OCI-LY7 (cell line): ENCODE results near the gene CASK. TPM values are rescaled to one million over a fixed set of nuclear protein-coding genes. Genes with fewer than 3 reads are reported as not detected.

Experiments used
- BruUV-seq: library from RNA; stranded (reverse); fragments of 400-500 nt; replicated peaks from 2 replicates; lab custom pipeline; 2021; lab: Mats Ljungman, UMichigan
- CTCF ChIA-PET: fragments of 300-600 bp; sonication (Branson Sonifier 250); formaldehyde crosslinking; loops from one replicate; lab custom pipeline; 2022; ENCODE audit warnings: antibody characterized with exemption; ENCODE audit not compliant: unreplicated experiment; lab: Charles Lee
- POLR2A ChIA-PET: fragments of 300-600 bp; sonication (Branson Sonifier 250); formaldehyde crosslinking; loops from one replicate; lab custom pipeline; 2022; ENCODE audit warnings: antibody characterized with exemption; lab: Charles Lee
- DNase-seq: peaks from one replicate; pipeline ENCODE4 v3.0.0-alpha.2; 2015; ENCODE audit warnings: low spot score
- H2AFZ ChIP-seq: fragments of 200-600 bp; sonication (generic), shearing (Covaris generic); 2 replicates; pipeline ENCODE4 v1.6.1; 2014; ENCODE audit warnings: mild to moderate bottlenecking, antibody characterized with exemption, low read length, moderate library complexity
- H3K27ac ChIP-seq: fragments of 200-600 bp; sonication (generic); 2 replicates; pipeline ENCODE4 v1.5.1; 2014; ENCODE audit warnings: mixed run types, low read depth, mild to moderate bottlenecking, moderate library complexity, low read length, inconsistent platforms; ENCODE audit not compliant: poor library complexity, severe bottlenecking
- H3K36me3 ChIP-seq: fragments of 200-600 bp; sonication (generic); 2 replicates; pipeline ENCODE4 v1.6.1; 2014; ENCODE audit warnings: mild to moderate bottlenecking, antibody characterized with exemption, low read length, moderate library complexity, mixed read lengths; ENCODE audit not compliant: insufficient read depth
- H3K4me1 ChIP-seq: fragments of 200-600 bp; sonication (generic); 2 replicates; pipeline ENCODE4 v1.5.1; 2014; ENCODE audit warnings: mild to moderate bottlenecking, low read length; ENCODE audit not compliant: insufficient read depth, poor library complexity, severe bottlenecking
- H3K4me2 ChIP-seq: fragments of 200-600 bp; sonication (generic); 2 replicates; pipeline ENCODE4 v1.6.1; 2014; ENCODE audit warnings: mild to moderate bottlenecking, low read length
- H3K4me3 ChIP-seq: fragments of 200-600 bp; sonication (generic); 2 replicates; pipeline ENCODE4 v1.5.1; 2014; ENCODE audit warnings: mild to moderate bottlenecking, low read depth, low read length; ENCODE audit not compliant: poor library complexity, severe bottlenecking
- H3K79me2 ChIP-seq: fragments of 200-600 bp; sonication (generic); 2 replicates; pipeline ENCODE4 v1.6.1; 2016; ENCODE audit warnings: low read depth, mild to moderate bottlenecking, low read length, moderate library complexity, mixed read lengths; ENCODE audit not compliant: insufficient read depth
- H3K9me2 ChIP-seq: fragments of 200-600 bp; sonication (generic); 2 replicates; pipeline ENCODE4 v1.6.1; 2016; ENCODE audit warnings: mild to moderate bottlenecking, low read length, mixed read lengths; ENCODE audit not compliant: insufficient read depth
- H3K9me3 ChIP-seq: fragments of 200-600 bp; sonication (generic); 2 replicates; pipeline ENCODE4 v1.6.1; 2014; ENCODE audit warnings: mild to moderate bottlenecking, mixed run types, low read length, mixed read lengths
- H4K20me1 ChIP-seq: fragments of 200-600 bp; sonication (generic); 2 replicates; pipeline ENCODE4 v1.6.1; 2014; ENCODE audit warnings: mild to moderate bottlenecking, antibody characterized with exemption, low read length, moderate library complexity, mixed read lengths; ENCODE audit not compliant: insufficient read depth
- EZH2phosphoT487 ChIP-seq: fragments of 200-600 bp; sonication (generic); IDR thresholded peaks from 2 replicates; pipeline ENCODE4 v1.6.1; 2018; ENCODE audit warnings: low read depth, borderline replicate concordance, mild to moderate bottlenecking, mixed run types, antibody characterized with exemption, low read length, moderate library complexity, mixed read lengths
- intact Hi-C: fragments of 100-400 bp; cut with micrococcal nuclease; formaldehyde crosslinking; loops from one replicate; pipeline ENCODE4 v1.10.0; 2022; ENCODE audit not compliant: unreplicated experiment
- total RNA-seq, 2 experiments: library from RNA; depleted of rRNA in 1 of 2; stranded (reverse); fragments of >200 nt in 1 of 2; shearing (Covaris generic) in 1 of 2; gene quantifications; 2 replicates each; pipeline ENCODE4 v1.2.3, GENCODE V29; 2014 to 2022
- TF ChIP-seq, protein P1 (sequence below): fragments of 200-600 bp; sonication (generic); conservative IDR thresholded peaks from 2 replicates; pipeline ENCODE4 v1.5.1; 2014; ENCODE audit warnings: mild to moderate bottlenecking, antibody characterized with exemption, low read length, moderate library complexity, mixed read lengths

The CASK gene
- total RNA-seq, 2 experiments from 2014 or later, result 18.6 to 29.4 TPM

- H3K36me3 ChIP-seq, result no peaks in the 10 kb centered on the region
- BruUV-seq, result no TSS peak
- no peak overlapping the region for H3K4me3 ChIP-seq
- TF ChIP-seq, protein P1, sequence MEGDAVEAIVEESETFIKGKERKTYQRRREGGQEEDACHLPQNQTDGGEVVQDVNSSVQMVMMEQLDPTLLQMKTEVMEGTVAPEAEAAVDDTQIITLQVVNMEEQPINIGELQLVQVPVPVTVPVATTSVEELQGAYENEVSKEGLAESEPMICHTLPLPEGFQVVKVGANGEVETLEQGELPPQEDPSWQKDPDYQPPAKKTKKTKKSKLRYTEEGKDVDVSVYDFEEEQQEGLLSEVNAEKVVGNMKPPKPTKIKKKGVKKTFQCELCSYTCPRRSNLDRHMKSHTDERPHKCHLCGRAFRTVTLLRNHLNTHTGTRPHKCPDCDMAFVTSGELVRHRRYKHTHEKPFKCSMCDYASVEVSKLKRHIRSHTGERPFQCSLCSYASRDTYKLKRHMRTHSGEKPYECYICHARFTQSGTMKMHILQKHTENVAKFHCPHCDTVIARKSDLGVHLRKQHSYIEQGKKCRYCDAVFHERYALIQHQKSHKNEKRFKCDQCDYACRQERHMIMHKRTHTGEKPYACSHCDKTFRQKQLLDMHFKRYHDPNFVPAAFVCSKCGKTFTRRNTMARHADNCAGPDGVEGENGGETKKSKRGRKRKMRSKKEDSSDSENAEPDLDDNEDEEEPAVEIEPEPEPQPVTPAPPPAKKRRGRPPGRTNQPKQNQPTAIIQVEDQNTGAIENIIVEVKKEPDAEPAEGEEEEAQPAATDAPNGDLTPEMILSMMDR, result no peak
- TF ChIP-seq EZH2phosphoT487, result no peak
- no peak for DNase-seq
- H3K9me2 ChIP-seq, result no peaks in the 10 kb centered on the region
- no peaks in the 10 kb centered on the region for H3K9me3 ChIP-seq
- intact Hi-C loops, result no loop called here
- H3K4me1 ChIP-seq, result peaks cover 21% of the 10 kb centered on the region
- no peak overlapping the region for H2AFZ ChIP-seq
- H3K4me2 ChIP-seq, result no peak overlapping the region
- H3K79me2 ChIP-seq, result no peaks in the 10 kb centered on the region
- CTCF ChIA-PET, result no interaction called here
- POLR2A ChIA-PET, result interaction anchor here (0.6 to 0.7 kb wide), 4 partner anchors 56 to 1815 kb away, joined by 3 to 5 read pairs (median 4); no protein-coding TSS in a partner anchor
- no peak overlapping the region for H3K27ac ChIP-seq
- H4K20me1 ChIP-seq, result no peaks in the 10 kb centered on the region
These were observed 235.2 kb downstream of the CASK start for GRCh38 chrX:41688156-41688555.

- no peak overlapping the region for H2AFZ ChIP-seq
- H3K27ac ChIP-seq, result no peak overlapping the region
- H3K9me3 ChIP-seq, result no peaks in the 10 kb centered on the region
- no peak overlapping the region for H3K4me3 ChIP-seq
- no TSS peak for BruUV-seq
- peaks cover 21% of the 10 kb centered on the region for H3K4me1 ChIP-seq
- H4K20me1 ChIP-seq, result no peaks in the 10 kb centered on the region
- DNase-seq, result peak; percentile 3
- POLR2A ChIA-PET, result interaction anchor here (0.7 kb wide), 3 partner anchors 24 to 1011 kb away, joined by 4 to 6 read pairs (median 5); no protein-coding TSS in a partner anchor
- intact Hi-C loops, result no loop called here
- H3K9me2 ChIP-seq, result no peaks in the 10 kb centered on the region
- H3K36me3 ChIP-seq, result no peaks in the 10 kb centered on the region
- no peak for TF ChIP-seq EZH2phosphoT487
- TF ChIP-seq, protein P1, result no peak
- no peaks in the 10 kb centered on the region for H3K79me2 ChIP-seq
- H3K4me2 ChIP-seq, result peak overlapping the region; percentile 36
- CTCF ChIA-PET, result no interaction called here
These were observed 236.6 kb downstream of the CASK start for GRCh38 chrX:41686788-41687187.

DNA sequence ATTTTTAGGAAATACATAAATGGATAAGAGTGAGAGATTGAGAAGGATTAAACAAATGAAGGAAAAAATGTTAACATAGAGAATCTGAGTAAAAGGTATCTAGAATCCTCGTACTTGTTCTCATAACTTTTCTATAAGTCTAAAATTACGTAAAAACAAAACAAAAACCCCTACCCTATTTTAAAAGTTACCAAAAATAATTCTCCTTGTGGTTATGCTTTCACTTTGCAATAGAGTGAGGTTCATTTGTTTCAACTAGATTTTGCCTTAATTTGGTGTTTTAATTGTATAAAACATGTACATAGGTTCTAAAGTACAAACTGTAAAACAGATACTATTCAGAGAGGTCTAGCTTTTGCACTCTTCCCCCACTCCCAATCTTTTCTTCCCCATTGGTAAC, 238.4 kb downstream of the CASK start:
- no peak for TF ChIP-seq EZH2phosphoT487
- TF ChIP-seq, protein P1, result no peak
- no peaks in the 10 kb centered on the region for H3K79me2 ChIP-seq
- no peak for DNase-seq
- peaks cover 21% of the 10 kb centered on the region for H3K4me1 ChIP-seq
- H3K4me3 ChIP-seq, result no peak overlapping the region
- H3K27ac ChIP-seq, result no peak overlapping the region
- H3K9me2 ChIP-seq, result no peaks in the 10 kb centered on the region
- H3K9me3 ChIP-seq, result no peaks in the 10 kb centered on the region
- H4K20me1 ChIP-seq, result no peaks in the 10 kb centered on the region
- POLR2A ChIA-PET, result no interaction called here
- H3K4me2 ChIP-seq, result peak overlapping the region; percentile 5; the same call in 1 of the 2 replicates
- BruUV-seq, result no TSS peak
- no peak overlapping the region for H2AFZ ChIP-seq
- CTCF ChIA-PET, result no interaction called here
- no peaks in the 10 kb centered on the region for H3K36me3 ChIP-seq
- intact Hi-C loops, result no loop called here
